RWPE1 (cell line): ENCODE results near the gene FAM13A.

Experiments
- CTCF ChIA-PET: fragments of 350-600 bp; sonication (Branson Sonifier 250); formaldehyde crosslinking; extraction: SDS; loops from one replicate; lab custom pipeline; 2021; lab: Yijun Ruan, JAX
- POLR2A ChIA-PET: fragments of 400-600 bp; formaldehyde crosslinking; extraction: SDS; loops from one replicate; lab custom pipeline; 2020; ENCODE audit warnings: antibody characterized with exemption; ENCODE audit not compliant: low non-redundant PET; lab: Yijun Ruan, JAX
- DNase-seq: peaks from one replicate; pipeline ENCODE4 v3.0.0; 2012; ENCODE audit warnings: low spot score
- H3K27ac ChIP-seq: fragments of 450-650 bp; 2 replicates; pipeline ENCODE4 v1.5.1; 2017
- TF ChIP-seq, protein P1 (sequence below): fragments of 450-650 bp; conservative IDR thresholded peaks from 2 replicates; pipeline ENCODE4 v1.5.1; 2017; ENCODE audit warnings: low read depth, mild to moderate bottlenecking

FAM13A gene

DNA sequence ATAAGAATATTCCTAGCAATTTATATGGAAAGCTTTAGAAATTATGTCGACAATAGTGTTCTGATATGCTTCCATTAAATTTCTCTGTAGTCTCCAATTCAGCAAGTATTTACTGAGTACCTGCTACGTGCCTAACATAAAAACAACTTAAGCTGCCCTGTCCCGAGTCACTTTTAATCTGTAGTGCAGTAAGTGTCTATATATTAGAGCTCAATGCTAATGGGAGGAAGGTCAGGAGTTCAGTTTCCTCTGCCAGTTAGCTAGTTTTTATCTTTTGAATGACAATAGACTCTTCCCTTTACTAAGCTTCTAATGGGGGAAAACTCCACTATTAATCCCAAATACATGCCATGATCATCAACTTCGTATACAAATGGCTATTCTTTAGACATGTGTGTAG, 240.6 kb downstream of the FAM13A start:
- DNase-seq, result no peak
- POLR2A ChIA-PET, result no interaction called here
- CTCF ChIA-PET, result interaction anchor here (0.5 to 4.2 kb wide), 3 partner anchors 83 to 456 kb away, joined by 3 to 89 read pairs (median 4); no protein-coding TSS in a partner anchor
- TF ChIP-seq, protein P1, sequence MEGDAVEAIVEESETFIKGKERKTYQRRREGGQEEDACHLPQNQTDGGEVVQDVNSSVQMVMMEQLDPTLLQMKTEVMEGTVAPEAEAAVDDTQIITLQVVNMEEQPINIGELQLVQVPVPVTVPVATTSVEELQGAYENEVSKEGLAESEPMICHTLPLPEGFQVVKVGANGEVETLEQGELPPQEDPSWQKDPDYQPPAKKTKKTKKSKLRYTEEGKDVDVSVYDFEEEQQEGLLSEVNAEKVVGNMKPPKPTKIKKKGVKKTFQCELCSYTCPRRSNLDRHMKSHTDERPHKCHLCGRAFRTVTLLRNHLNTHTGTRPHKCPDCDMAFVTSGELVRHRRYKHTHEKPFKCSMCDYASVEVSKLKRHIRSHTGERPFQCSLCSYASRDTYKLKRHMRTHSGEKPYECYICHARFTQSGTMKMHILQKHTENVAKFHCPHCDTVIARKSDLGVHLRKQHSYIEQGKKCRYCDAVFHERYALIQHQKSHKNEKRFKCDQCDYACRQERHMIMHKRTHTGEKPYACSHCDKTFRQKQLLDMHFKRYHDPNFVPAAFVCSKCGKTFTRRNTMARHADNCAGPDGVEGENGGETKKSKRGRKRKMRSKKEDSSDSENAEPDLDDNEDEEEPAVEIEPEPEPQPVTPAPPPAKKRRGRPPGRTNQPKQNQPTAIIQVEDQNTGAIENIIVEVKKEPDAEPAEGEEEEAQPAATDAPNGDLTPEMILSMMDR, result no peak
- no peak overlapping the region for H3K27ac ChIP-seq

DNA sequence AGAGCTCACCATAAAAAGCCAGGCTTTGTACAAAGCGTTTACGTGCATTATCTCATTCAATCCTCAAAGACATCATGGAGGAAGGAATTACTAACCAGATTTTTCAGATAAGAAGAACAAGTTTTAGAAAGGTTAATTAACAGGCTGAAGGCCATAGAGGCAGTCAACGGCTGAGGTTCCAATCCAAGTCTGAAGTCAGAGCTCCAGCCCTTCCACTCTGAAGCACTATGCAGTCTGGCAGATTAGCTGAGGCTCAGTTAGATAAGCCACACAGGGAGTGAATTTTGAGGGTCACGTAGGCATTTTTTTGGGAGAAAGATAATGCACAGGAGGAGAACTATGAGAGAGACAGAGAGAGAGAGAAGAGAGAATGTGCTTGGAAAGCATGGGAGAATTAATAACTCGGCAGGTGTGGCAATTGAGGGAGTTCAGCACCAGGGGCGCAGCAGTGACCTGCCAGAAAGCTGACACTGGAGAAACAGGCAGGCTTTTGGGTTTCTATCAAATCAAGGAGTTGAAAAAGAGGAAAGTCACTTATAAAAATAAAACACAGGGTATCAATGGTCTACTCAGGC, 242.9 kb downstream of the FAM13A start:
- ChIA-PET CTCF (interaction anchor here (0.6 to 0.7 kb wide), 4 partner anchors 10 to 221 kb away, joined by 3 to 4 read pairs (median 4); no protein-coding TSS in a partner anchor), POLR2A (no interaction called here)
- H3K27ac ChIP-seq, result no peak overlapping the region
- TF ChIP-seq, protein P1, result no peak
- DNase-seq, result no peak

DNA sequence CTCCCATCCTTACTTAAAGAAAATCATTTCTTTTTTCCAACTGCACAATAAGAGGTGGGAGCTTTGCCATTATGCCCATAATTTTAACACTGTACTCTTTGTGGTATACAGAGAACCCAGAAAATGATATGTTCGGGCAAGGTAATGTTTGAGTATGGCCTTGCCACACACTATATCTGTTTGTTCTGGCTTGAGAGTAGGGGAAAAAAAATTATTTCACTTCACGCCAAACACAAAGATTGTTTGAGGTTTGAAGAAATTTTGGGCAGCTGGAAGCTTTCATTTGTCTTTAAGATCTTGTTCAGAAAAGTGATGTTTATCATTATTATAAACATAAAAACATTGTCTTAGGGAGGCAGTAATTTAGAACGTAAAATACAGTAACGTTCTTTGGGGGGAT, 244.0 kb downstream of the FAM13A start:
- no peak overlapping the region for H3K27ac ChIP-seq
- CTCF ChIA-PET, result interaction anchor here (0.7 kb wide), 1 partner anchor 288 kb away, joined by 4 read pairs; no protein-coding TSS in a partner anchor
- DNase-seq, result no peak
- POLR2A ChIA-PET, result no interaction called here
- TF ChIP-seq, protein P1, result no peak

DNA sequence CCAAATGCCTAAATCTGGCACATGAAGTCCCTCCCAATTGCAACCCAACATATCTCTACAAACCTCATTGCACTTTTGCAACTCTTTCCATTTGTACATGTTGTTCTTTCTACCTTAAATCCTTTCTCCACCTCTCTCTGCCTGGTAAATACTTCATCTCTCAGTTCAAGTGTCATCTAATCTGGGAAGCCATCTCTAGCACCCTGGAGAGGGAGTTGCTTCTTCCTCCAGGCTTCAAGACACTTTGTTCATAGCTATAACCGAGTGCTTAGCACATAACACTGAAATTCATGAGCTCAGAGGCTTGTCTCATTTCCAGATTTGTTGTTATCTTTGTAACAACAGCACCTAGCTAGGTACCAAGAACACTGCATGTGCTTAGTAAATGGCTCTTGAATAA, 244.6 kb downstream of the FAM13A start:
- TF ChIP-seq, protein P1, result no peak
- CTCF ChIA-PET, result interaction anchor here (0.7 kb wide), 1 partner anchor 287 kb away, joined by 4 read pairs; no protein-coding TSS in a partner anchor
- no peak overlapping the region for H3K27ac ChIP-seq
- POLR2A ChIA-PET, result no interaction called here
- DNase-seq, result no peak

DNA sequence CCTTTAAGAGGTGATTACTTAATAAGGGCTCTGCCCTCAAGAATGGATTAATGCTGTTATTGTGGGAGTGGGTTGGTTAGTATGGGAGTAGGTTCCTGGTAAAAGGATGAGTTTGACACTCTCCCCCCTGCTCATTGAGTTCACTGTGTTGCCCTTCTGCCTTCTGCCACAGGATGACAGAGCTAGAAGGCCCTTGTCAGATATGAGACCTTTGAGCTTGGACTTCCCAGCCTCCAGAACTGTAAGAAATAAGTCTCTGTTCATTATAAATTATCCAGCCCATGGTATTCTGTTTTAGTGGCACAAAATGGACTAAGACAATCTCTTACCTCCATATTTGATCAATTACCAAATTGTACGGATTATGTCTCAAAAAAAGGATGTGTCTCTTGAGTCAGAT, 245.1 kb downstream of the FAM13A start:
- no peak for DNase-seq
- H3K27ac ChIP-seq, result no peak overlapping the region
- CTCF ChIA-PET, result no interaction called here
- TF ChIP-seq, protein P1, result no peak
- POLR2A ChIA-PET, result no interaction called here

DNA sequence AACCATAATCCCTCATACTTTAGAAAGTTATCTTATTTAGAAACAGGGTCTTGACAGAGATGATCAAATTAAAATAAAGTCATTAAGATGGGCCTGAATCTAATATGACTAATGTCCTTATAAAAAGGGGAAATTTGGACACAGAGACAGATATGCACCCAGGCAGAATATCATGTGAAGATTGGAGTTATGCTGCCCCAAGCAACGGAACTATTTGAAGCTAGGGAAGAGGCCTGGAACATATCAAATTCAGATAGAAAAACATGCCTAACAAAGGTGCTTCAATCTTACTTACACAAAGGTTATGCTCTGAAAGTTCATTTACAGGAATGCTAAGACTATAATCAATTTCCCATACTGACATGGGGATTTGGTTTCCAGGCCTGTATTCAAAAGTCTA, 246.7 kb downstream of the FAM13A start:
- POLR2A ChIA-PET, result no interaction called here
- TF ChIP-seq, protein P1, result no peak
- H3K27ac ChIP-seq, result no peak overlapping the region
- DNase-seq, result no peak
- CTCF ChIA-PET, result interaction anchor here (0.6 kb wide), 1 partner anchor 9 kb away, joined by 4 read pairs; no protein-coding TSS in a partner anchor
